Upper lobe of left lung (tissue), 4 donors: ENCODE data around the gene SLC9C2.
"Not testable (repeated sequence)": the region's sequence is repeated elsewhere in the genome, so short reads cannot be mapped to it uniquely, and the experiment has no call there.

Experiments
- POLR2A ChIP-seq, 4 donors: fragments of 450-650 bp; IDR thresholded peaks; one replicate each; pipeline ENCODE4 v1.5.1; 2016 to 2017; ENCODE audit warnings: antibody characterized with exemption in 4 of 4, mild to moderate bottlenecking in 2 of 4
- POLR2AphosphoS5 ChIP-seq, 2 donors: sonication (generic); formaldehyde crosslinking; IDR thresholded peaks; one replicate each; pipeline ENCODE4 v1.5.1; 2017; ENCODE audit warnings: antibody characterized with exemption in 2 of 2
- TF ChIP-seq, protein P1 (sequence below), 6 experiments: fragments of 450-650 bp in 4 of 6; fragments of 200-600 bp in 2 of 6; sonication (generic) in 2 of 6; IDR thresholded peaks; one replicate each; pipeline ENCODE4 v1.5.1; 2016 to 2019; ENCODE audit warnings: antibody characterized with exemption in 6 of 6

DNA sequence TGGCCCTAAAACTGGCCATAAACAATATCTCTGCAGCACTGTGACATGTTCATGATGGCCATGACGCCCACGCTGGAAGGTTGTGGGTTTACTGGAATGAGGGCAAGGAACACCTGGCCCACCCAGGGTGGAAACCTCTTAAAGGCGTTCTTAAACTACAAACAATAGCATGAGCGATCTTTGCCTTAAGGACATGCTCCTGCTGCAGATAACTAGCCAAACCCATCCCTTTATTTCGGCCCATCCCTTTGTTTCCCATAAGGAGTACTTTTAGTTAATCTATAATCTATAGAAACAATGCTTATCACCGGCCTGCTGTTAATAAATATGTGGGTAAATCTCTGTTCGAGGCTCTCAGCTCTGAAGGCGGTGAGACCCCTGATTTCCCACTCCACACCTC is 109.7 kb downstream of the SLC9C2 start:
- TF ChIP-seq POLR2A, POLR2AphosphoS5 (IDR thresholded peaks at IDR 0.05): not testable (repeated sequence)
- TF ChIP-seq, protein P1, sequence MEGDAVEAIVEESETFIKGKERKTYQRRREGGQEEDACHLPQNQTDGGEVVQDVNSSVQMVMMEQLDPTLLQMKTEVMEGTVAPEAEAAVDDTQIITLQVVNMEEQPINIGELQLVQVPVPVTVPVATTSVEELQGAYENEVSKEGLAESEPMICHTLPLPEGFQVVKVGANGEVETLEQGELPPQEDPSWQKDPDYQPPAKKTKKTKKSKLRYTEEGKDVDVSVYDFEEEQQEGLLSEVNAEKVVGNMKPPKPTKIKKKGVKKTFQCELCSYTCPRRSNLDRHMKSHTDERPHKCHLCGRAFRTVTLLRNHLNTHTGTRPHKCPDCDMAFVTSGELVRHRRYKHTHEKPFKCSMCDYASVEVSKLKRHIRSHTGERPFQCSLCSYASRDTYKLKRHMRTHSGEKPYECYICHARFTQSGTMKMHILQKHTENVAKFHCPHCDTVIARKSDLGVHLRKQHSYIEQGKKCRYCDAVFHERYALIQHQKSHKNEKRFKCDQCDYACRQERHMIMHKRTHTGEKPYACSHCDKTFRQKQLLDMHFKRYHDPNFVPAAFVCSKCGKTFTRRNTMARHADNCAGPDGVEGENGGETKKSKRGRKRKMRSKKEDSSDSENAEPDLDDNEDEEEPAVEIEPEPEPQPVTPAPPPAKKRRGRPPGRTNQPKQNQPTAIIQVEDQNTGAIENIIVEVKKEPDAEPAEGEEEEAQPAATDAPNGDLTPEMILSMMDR (IDR thresholded peaks at IDR 0.05): not testable (repeated sequence)
